ENCODE measurements around the gene WNT9A. TPM values are rescaled to one million over a fixed set of nuclear protein-coding genes. Genes with fewer than 3 reads are reported as not detected.
A peak's percentile ranks its signal among the peaks of the same experiment; 100 is the strongest.

The WNT9A gene
- total RNA-seq, 1 donor from 2014 or later = 8.7 TPM

- DNase-seq (ENCODE audit: low spot score) = no peak
Observed at GRCh38 chr1:227924168-227924832, 23.4 kb downstream of the WNT9A start.

GRCh38 chr1:227923353-227924167, 24.2 kb downstream of the WNT9A start:
- no peak for DNase-seq (ENCODE audit: low spot score)

GRCh38 chr1:227922501-227923352, 25.0 kb downstream of the WNT9A start:
- no peak for DNase-seq (ENCODE audit: low spot score)

DNA sequence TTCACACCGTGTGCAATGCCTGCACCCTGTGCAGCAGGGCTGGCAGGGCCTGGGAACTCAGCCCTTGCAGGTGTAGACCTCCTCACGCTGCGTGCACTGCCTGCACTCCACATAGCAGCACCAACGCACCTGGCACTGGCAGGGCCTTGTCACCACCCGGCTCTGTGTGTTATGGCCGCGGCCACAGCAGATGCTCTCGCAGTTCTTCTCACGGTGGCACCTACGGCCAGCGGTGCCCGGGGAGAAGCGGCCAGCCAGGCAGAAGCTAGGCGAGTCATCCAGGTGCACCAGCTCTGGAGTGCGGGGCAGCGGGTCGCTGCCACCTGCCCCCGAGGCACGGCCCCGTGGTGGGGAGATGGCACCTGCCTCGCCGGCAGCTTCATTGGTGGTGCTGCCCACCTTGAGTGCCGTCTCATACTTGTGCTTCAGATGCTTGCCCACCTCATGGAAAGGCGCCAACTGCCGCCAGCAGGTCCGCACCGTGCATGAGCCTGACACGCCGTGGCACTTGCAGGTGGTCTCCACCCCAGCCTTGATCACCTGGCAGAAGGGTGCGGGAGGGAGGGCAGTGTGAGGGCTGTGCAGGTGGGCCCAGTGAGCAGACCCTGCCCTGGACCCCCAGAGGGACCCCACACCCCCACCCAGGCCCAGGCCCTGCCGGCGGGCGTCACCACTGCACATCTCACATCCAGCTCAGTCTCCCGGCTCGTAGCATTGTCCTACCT, 26.1 kb downstream of the WNT9A start:
- DNase-seq (ENCODE audit: low spot score) = no peak

- DNase-seq (ENCODE audit: low spot score) = no peak
Observed at GRCh38 chr1:227920896-227921295, 26.8 kb downstream of the WNT9A start.

GRCh38 chr1:227920426-227920825, 27.3 kb downstream of the WNT9A start:
- no peak for DNase-seq (ENCODE audit: low spot score)

DNA sequence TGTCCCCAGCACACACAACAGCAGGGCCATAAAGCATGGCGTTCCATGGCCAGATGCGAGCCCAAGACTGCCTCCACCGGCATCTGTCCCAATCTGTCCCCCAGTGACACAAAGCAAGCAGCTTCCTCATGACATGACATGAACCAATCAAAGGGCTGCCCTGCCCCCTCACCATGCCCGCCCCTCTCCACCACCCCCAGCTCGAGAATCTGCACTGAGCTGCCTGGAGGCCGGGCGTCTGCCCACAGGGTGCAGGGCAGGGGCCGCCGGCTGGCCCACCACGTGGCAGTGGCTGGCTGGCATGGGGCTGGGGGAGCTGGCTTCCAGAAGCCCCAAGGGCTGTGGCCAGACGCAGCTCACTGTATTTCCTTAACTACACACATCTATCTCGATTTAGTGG, 27.8 kb downstream of the WNT9A start:
- no peak for DNase-seq (ENCODE audit: low spot score)

- no peak for DNase-seq (ENCODE audit: low spot score)
Observed at GRCh38 chr1:227918736-227919135, 29.0 kb downstream of the WNT9A start.

- no peak for DNase-seq (ENCODE audit: low spot score)
Observed at GRCh38 chr1:227918083-227918700, 29.5 kb downstream of the WNT9A start.

DNA sequence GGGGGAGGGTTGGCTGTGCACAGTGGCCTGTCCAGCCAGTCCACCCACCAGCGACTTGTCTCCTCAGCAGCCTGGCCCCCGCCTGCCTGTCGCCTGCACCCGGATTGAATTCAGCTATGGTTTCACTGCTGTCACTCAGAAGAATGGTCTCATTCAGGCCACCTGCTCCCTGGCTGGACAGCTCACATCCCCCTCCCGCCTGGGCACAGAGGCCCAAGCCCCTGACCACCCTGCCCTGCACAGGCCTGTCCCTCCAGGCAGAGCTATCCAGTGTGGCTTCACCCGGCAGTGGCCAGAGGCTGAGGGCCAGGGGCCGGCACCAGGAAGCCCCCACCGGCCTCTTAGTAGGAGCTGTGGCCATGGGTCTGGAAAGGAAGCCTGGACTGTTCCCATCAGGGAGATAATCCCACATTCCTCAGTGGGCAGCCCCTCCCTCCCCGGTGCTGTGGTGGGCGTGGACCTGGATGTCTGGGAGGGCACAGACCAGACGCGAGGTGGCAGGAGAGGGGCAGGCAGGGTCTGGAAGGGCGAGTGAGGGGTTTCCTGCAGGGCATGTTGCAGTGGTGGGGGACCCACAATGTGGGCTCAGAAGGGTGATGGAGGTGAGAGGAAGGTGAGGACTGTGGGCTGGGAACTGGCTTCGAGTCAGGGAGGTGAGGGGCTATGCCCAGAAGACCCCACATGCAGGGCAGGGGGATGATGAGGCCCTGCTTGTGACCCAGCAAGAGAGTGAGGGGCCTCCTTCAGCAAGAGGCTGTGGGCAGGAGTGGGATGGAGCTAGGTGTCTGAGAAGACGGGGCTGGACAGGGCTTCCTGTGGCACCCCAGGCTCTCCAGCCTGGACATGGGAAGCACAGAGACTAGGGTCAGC, 30.4 kb downstream of the WNT9A start:
- DNase-seq (ENCODE audit: low spot score) = peak; percentile 47

- DNase-seq (ENCODE audit: low spot score) = no peak
Observed at GRCh38 chr1:227916655-227917054, 31.1 kb downstream of the WNT9A start.

DNA sequence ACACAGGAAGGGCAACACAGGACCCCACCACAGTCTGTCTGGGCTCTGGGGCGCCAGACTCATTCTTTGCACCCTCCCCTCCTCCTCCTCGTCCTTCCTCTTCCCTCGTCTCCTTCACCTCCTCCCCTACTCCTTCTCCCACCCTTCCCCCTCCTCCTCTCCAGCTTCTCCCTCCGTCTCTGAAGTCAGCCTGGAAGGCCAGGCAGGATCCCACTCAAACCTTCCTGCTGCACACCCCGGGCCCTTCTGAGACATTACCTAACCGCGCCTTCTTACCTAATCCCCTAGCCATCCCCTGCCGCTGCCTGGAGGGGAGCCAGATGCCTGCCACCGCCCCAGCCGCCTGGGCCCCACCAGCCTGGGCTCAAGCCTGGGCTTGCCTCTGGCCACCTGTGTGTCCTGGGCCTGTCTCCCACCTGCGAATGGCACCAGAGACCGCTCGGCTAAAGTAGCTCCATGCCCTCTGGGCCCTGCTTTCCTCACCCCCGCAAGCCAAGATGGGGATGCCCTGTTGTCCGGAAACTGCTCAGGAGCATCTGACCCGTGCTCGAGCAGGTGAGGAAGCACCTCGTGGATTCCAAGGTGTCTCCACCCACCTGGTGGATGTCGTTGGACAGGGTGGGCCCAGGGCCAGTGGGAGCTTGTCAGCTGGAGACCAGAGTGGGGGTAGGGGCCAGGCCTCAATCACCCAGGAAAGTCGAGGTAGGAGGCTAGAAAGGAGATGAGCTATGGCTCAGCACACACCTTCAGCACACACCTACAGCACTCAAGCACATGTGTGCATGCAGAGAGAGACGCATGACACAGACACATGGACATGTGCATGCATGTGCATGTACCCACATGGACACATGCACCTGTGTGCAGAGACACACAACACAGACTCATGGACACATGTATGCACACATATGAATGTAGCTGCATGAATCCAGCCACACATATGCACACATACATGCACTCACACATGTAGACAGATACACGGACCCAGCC, 31.9 kb downstream of the WNT9A start:
- DNase-seq (ENCODE audit: low spot score) = peak; percentile 57

- peak; percentile 40 for DNase-seq (ENCODE audit: low spot score)
Observed at GRCh38 chr1:227914801-227915563, 32.8 kb downstream of the WNT9A start.

GRCh38 chr1:227913764-227914721, 33.7 kb downstream of the WNT9A start:
- DNase-seq (ENCODE audit: low spot score) = peak; percentile 88

DNA sequence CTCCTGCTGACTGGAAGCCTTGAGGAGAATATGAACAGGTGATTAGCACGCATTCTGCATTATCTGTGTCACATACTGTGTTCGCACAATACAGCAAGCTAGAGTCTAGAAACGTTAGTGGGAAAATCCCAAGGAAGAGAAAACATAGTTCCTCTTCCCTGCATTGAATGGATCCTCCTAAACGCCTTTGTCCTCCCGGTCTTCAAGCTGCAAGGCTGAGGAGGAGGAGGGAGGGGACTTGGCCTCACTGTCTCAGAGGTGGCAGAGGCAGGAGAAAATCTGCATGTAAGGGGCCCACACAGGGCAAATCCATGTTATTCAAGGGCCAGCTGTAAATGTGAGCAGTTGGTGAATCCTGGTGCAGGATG, 34.4 kb downstream of the WNT9A start:
- DNase-seq (ENCODE audit: low spot score) = peak; percentile 62

- peak; percentile 54 for DNase-seq (ENCODE audit: low spot score)
Observed at GRCh38 chr1:227912866-227913265, 34.9 kb downstream of the WNT9A start.

GRCh38 chr1:227911376-227911775, 36.4 kb downstream of the WNT9A start:
- no peak for DNase-seq (ENCODE audit: low spot score)
